GM12878 (cell line): ENCODE results near the gene MBIP. TPM values are rescaled to one million over a fixed set of nuclear protein-coding genes. Genes with fewer than 3 reads are reported as not detected.

ENCODE experiments used
- ATAC-seq: fragments of 200-7000 bp; cut with Tn5 transposase; 3 replicates; pipeline ENCODE4 v1.9.1; 2020; ENCODE audit warnings: mild to moderate bottlenecking, moderate library complexity
- BruUV-seq: library from RNA; stranded (reverse); fragments of 400-500 nt; replicated peaks from 2 replicates; lab custom pipeline; 2021; lab: Mats Ljungman, UMichigan
- CTCF ChIA-PET: fragments of 300-600 bp; sonication (Branson Sonifier 250); formaldehyde crosslinking; extraction: SDS; loops from one replicate; lab custom pipeline; 2021; ENCODE audit warnings: inconsistent platforms; lab: Yijun Ruan, JAX
- POLR2A ChIA-PET: fragments of 350-600 bp; formaldehyde crosslinking; extraction: SDS; loops from one replicate; lab custom pipeline; 2021; ENCODE audit warnings: inconsistent platforms; lab: Charles Lee
- RAD21 ChIA-PET: fragments of 300-600 bp; sonication (Branson Sonifier 250); formaldehyde crosslinking; loops from one replicate; lab custom pipeline; 2023; ENCODE audit warnings: antibody characterized with exemption; ENCODE audit not compliant: unreplicated experiment; lab: Charles Lee
- SMC1A ChIA-PET: fragments of 300-600 bp; sonication (Branson Sonifier 250); formaldehyde crosslinking; loops from one replicate; lab custom pipeline; 2023; ENCODE audit not compliant: unreplicated experiment, uncharacterized antibody; lab: Charles Lee
- DNase-seq: peaks from one replicate; pipeline ENCODE4 v3.0.0-alpha.2; 2011; ENCODE audit warnings: low read depth, low spot score
- FAIRE-seq: peaks from 3 replicates; lab custom pipeline; 2011; peaks lifted over from hg19 to GRCh38; lab: Jason Lieb, UNC
- H2AFZ ChIP-seq: 2 replicates; pipeline ENCODE4 v1.6.0; 2011; ENCODE audit warnings: low read depth, low read length, control low read depth; ENCODE audit not compliant: control insufficient read depth
- H3K27ac ChIP-seq: 2 replicates; pipeline ENCODE4 v1.5.1; 2011; ENCODE audit warnings: control low read depth; ENCODE audit not compliant: control insufficient read depth, insufficient read depth
- H3K27me3 ChIP-seq, 2 experiments: replicated peaks in 1 of 2; 2 replicates each; pipeline versions ENCODE4 v1.6.0 to v1.6.1; 2011; ENCODE audit warnings: low read length in 1 of 2; ENCODE audit not compliant: control insufficient read depth in 2 of 2, insufficient read depth in 2 of 2
- H3K36me3 ChIP-seq, 2 experiments: 2 replicates each; pipeline ENCODE4 v1.5.1; 2011; ENCODE audit warnings: low read length in 1 of 2; ENCODE audit not compliant: control insufficient read depth in 2 of 2, insufficient read depth in 2 of 2
- H3K4me1 ChIP-seq: 2 replicates; pipeline ENCODE4 v1.6.1; 2011; ENCODE audit warnings: mild to moderate bottlenecking, low read length, moderate library complexity, mixed read lengths; ENCODE audit not compliant: control insufficient read depth, insufficient read depth
- H3K4me2 ChIP-seq: 2 replicates; pipeline ENCODE4 v1.6.0; 2011; ENCODE audit warnings: control low read depth; ENCODE audit not compliant: control insufficient read depth, insufficient read depth
- H3K4me3 ChIP-seq: fragments of 200-600 bp; sonication (generic); 2 replicates; pipeline ENCODE4 v1.5.1; 2016
- H3K79me2 ChIP-seq: 2 replicates; pipeline ENCODE4 v1.6.0; 2011; ENCODE audit warnings: low read length; ENCODE audit not compliant: control insufficient read depth, insufficient read depth
- H3K9ac ChIP-seq: 2 replicates; pipeline ENCODE4 v1.8.0; 2011; ENCODE audit warnings: low read length, control low read depth, mixed read lengths; ENCODE audit not compliant: control insufficient read depth, insufficient read depth
- H3K9me3 ChIP-seq: replicated peaks from 3 replicates; pipeline ENCODE4 v1.5.1; 2011; ENCODE audit warnings: mild to moderate bottlenecking, low read length; ENCODE audit not compliant: control insufficient read depth, insufficient read depth
- H4K20me1 ChIP-seq: 2 replicates; pipeline ENCODE4 v1.6.0; 2011; ENCODE audit not compliant: control insufficient read depth, insufficient read depth
- ASH2L ChIP-seq: fragments of 300-600, 200-600 bp; sonication (generic); IDR thresholded peaks from 2 replicates; pipeline ENCODE4 v1.6.1; 2017; ENCODE audit warnings: low read depth, mild to moderate bottlenecking, borderline replicate concordance
- BHLHE40 ChIP-seq, 2 experiments: fragments of 450-650 bp in 1 of 2; IDR thresholded peaks; 2 replicates each; pipeline ENCODE4 v1.6.1; 2011 to 2017; ENCODE audit warnings: low read depth in 2 of 2, borderline replicate concordance in 1 of 2, improper control_type of control experiment in 1 of 2, low read length in 1 of 2, mild to moderate bottlenecking in 1 of 2
- BRCA1 ChIP-seq: IDR thresholded peaks from 2 replicates; pipeline ENCODE4 v1.6.1; 2011; ENCODE audit warnings: low read depth, low read length, improper control_type of control experiment
- CEBPB ChIP-seq, 2 experiments: fragments of 150-350 bp in 1 of 2; IDR thresholded peaks; 2 replicates each; pipeline ENCODE4 v1.6.1; 2012 to 2014; ENCODE audit warnings: low read depth in 2 of 2, low read length in 2 of 2, borderline replicate concordance in 1 of 2, inconsistent platforms in 1 of 2
- CHD1 ChIP-seq: IDR thresholded peaks from 2 replicates; pipeline ENCODE4 v1.6.1; 2012; ENCODE audit warnings: low read depth, low read length, improper control_type of control experiment
- CREB1 ChIP-seq: IDR thresholded peaks from 2 replicates; pipeline ENCODE4 v1.6.1; 2012; ENCODE audit warnings: low read depth, mild to moderate bottlenecking, inconsistent platforms
- EZH2 ChIP-seq: IDR thresholded peaks from 2 replicates; pipeline ENCODE4 v1.6.1; 2012; ENCODE audit warnings: low read depth, mild to moderate bottlenecking, control low read depth, inconsistent platforms, low read length, borderline replicate concordance; ENCODE audit not compliant: control insufficient read depth
- FOXM1 ChIP-seq: IDR thresholded peaks from 2 replicates; pipeline ENCODE4 v1.6.1; 2012; ENCODE audit warnings: low read depth, mild to moderate bottlenecking, inconsistent platforms, low read length, moderate library complexity
- JUNB ChIP-seq: IDR thresholded peaks from 2 replicates; pipeline ENCODE4 v1.6.1; 2016; ENCODE audit warnings: antibody characterized with exemption, mild to moderate bottlenecking
- MYC ChIP-seq: IDR thresholded peaks from 2 replicates; pipeline ENCODE4 v1.6.1; 2011; ENCODE audit warnings: mild to moderate bottlenecking, low read length, moderate library complexity, inconsistent platforms; ENCODE audit not compliant: insufficient read depth, insufficient replicate concordance, insufficient read length, severe bottlenecking
- NR2C2 ChIP-seq: IDR thresholded peaks from 2 replicates; pipeline ENCODE4 v1.6.1; 2011; ENCODE audit warnings: borderline replicate concordance, low read depth; ENCODE audit not compliant: control insufficient read depth, insufficient read length
- PAX5 ChIP-seq: IDR thresholded peaks from 2 replicates; pipeline ENCODE4 v1.6.1; 2011; ENCODE audit warnings: low read depth, low read length, borderline replicate concordance
- RBBP5 ChIP-seq: fragments of 200-600 bp; sonication (generic); conservative IDR thresholded peaks from 2 replicates; pipeline ENCODE4 v1.6.1; 2016
- RFX5 ChIP-seq: IDR thresholded peaks from 2 replicates; pipeline ENCODE4 v1.6.1; 2011; ENCODE audit warnings: low read depth, low read length, improper control_type of control experiment
- SRF ChIP-seq, 2 experiments: IDR thresholded peaks; 2 replicates each; pipeline ENCODE4 v1.6.1; 2011; ENCODE audit warnings: low read depth in 2 of 2, low read length in 2 of 2, mild to moderate bottlenecking in 1 of 2, moderate library complexity in 1 of 2
- TCF7 ChIP-seq: IDR thresholded peaks from 2 replicates; pipeline ENCODE4 v1.6.1; 2014; ENCODE audit warnings: antibody characterized with exemption, borderline replicate concordance
- ZNF207 ChIP-seq: fragments of 450-650 bp; IDR thresholded peaks from 2 replicates; pipeline ENCODE4 v1.6.1; 2014; ENCODE audit warnings: antibody characterized with exemption, mild to moderate bottlenecking, borderline replicate concordance
- WGBS: methylation state at CpG from one replicate; pipeline ENCODE4 v1.1.6; 2016; ENCODE audit warnings: low lambda C conversion rate; ENCODE audit not compliant: insufficient replicate concordance, insufficient coverage; ENCODE audit errors: missing lambda C conversion rate; 5-methylcytosine and 5-hydroxymethylcytosine counted together
- in situ Hi-C: fragments of 300-500 bp; cut with MboI; formaldehyde crosslinking; loops from 9 replicates; pipeline ENCODE4 v1.14.3; 2018; ENCODE audit warnings: mixed read lengths
- intact Hi-C: fragments of 100-400 bp; cut with micrococcal nuclease; formaldehyde crosslinking; loops from one replicate; pipeline ENCODE4 v1.14.2; 2022; ENCODE audit not compliant: unreplicated experiment
- polyA plus RNA-seq, 11 experiments: library from polyadenylated mRNA; depleted of rRNA in 4 of 11; unstranded in 6 of 11; stranded (reverse) in 5 of 11; fragments of >200 nt; fragmentation: Nextera tagmentation in 4 of 11; fragmentation: Illumina TruSeq in 1 of 11; extraction: Ambion mirVana in 4 of 11; extraction: Trizol in 1 of 11; gene quantifications; 1 replicate in 1 of 11; 2 replicates in 10 of 11; pipeline versions ENCODE4 v1.2.1 to v1.2.3, GENCODE V29; 2011 to 2016; ENCODE audit warnings: inconsistent platforms in 2 of 11, missing spikeins in 2 of 11, low read depth in 1 of 11
- total RNA-seq, 4 experiments: library from RNA; depleted of rRNA in 3 of 4; stranded (reverse); fragments of >200 nt in 3 of 4; fragmentation: Illumina TruSeq in 1 of 4; extraction: Trizol in 1 of 4; gene quantifications; 2 replicates each; pipeline versions ENCODE4 v1.2.1 to v1.2.3, GENCODE V29; 2013 to 2021
- TF ChIP-seq, protein P1 (sequence below): fragments of 450-650 bp; IDR thresholded peaks from 2 replicates; pipeline ENCODE4 v1.6.1; 2017; ENCODE audit warnings: low read depth, mild to moderate bottlenecking, moderate library complexity
- TF ChIP-seq, protein P2 (sequence below): fragments of 450-650 bp; IDR thresholded peaks from 2 replicates; pipeline ENCODE4 v1.6.1; 2016; ENCODE audit warnings: mild to moderate bottlenecking

The MBIP gene
- total and polyA plus RNA-seq, 10 of the 15 experiments (the other 5 are each of a cell fraction or from before 2014, with no cell fraction given): 9.0 to 43.5 (median 32.1) TPM

DNA sequence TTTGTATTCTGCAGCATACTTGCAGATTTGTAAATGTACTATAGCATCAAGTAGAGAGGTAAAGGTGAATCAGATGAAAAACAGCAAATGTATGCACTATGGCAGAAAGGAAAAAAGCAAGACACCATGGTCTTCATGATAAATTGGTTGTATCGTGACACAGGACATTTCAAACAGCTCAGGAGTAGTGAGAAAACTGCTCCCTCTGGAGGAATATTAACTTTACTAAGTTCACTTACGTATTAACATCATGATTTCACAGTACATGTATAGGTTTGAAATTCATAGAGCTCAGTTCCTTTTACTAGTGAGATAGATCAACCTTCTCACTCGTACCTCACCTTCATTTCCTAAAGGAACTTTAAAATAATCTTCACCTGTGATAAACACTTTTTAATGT lies 6.5 kb downstream of the MBIP start (continued):
- no peak for TF ChIP-seq TCF7

DNA sequence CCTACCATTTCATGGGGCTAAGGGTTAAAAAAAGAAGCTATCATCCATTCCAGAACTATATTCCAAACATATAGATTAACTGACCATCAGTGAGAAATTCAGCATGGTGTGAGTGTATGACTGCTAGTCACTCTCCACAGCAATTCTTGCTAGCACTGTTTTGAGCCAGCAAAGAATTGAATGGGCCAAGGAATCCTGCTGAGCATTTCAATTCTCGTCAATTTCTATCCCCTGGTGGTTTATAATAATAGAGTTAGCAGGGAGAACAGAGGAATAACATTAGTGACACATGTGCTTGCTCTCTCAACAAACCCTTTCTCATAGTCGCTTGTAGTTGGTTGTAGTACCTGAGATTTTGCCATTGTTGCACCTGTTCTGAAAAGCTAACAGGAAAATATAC lies 7.2 kb downstream of the MBIP start:
- Histone ChIP-seq H3K27ac (no peak overlapping the region), H3K4me2 (no peak overlapping the region), H3K9ac (no peak overlapping the region), H3K27me3 (no peaks in the 10 kb centered on the region), H3K4me1 (no peaks in the 10 kb centered on the region), H2AFZ (no peak overlapping the region), H3K36me3 (peaks cover 0 to 29% of the 10 kb centered on the region in 2 experiments; a peak in 2 of 4 replicates), H4K20me1 (no peaks in the 10 kb centered on the region), H3K9me3 (no peaks in the 10 kb centered on the region), H3K79me2 (peaks cover 28% of the 10 kb centered on the region), H3K4me3 (no peak overlapping the region)
- SMC1A ChIA-PET: no interaction called here
- BruUV-seq: no TSS peak
- no peak for TF ChIP-seq RBBP5
- no peak for TF ChIP-seq PAX5
- TF ChIP-seq FOXM1: no peak
- no peak for TF ChIP-seq SRF (IDR thresholded peaks at IDR 0.05; ENCODE audit: low read depth in 2 of 2, low read length in 2 of 2)
- no peak for TF ChIP-seq JUNB
- TF ChIP-seq, protein P1, sequence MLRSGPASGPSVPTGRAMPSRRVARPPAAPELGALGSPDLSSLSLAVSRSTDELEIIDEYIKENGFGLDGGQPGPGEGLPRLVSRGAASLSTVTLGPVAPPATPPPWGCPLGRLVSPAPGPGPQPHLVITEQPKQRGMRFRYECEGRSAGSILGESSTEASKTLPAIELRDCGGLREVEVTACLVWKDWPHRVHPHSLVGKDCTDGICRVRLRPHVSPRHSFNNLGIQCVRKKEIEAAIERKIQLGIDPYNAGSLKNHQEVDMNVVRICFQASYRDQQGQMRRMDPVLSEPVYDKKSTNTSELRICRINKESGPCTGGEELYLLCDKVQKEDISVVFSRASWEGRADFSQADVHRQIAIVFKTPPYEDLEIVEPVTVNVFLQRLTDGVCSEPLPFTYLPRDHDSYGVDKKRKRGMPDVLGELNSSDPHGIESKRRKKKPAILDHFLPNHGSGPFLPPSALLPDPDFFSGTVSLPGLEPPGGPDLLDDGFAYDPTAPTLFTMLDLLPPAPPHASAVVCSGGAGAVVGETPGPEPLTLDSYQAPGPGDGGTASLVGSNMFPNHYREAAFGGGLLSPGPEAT: no peak
- no peak for TF ChIP-seq CREB1
- TF ChIP-seq EZH2: no peak
- no peak for TF ChIP-seq MYC
- no peak for TF ChIP-seq BHLHE40 (IDR thresholded peaks at IDR 0.05; ENCODE audit: borderline replicate concordance in 1 of 2, low read depth in 2 of 2, low read length in 1 of 2)
- TF ChIP-seq RFX5: no peak
- no peak for TF ChIP-seq NR2C2
- no peak for TF ChIP-seq ASH2L
- TF ChIP-seq CHD1: no peak
- TF ChIP-seq BRCA1: no peak
- TF ChIP-seq, protein P2, sequence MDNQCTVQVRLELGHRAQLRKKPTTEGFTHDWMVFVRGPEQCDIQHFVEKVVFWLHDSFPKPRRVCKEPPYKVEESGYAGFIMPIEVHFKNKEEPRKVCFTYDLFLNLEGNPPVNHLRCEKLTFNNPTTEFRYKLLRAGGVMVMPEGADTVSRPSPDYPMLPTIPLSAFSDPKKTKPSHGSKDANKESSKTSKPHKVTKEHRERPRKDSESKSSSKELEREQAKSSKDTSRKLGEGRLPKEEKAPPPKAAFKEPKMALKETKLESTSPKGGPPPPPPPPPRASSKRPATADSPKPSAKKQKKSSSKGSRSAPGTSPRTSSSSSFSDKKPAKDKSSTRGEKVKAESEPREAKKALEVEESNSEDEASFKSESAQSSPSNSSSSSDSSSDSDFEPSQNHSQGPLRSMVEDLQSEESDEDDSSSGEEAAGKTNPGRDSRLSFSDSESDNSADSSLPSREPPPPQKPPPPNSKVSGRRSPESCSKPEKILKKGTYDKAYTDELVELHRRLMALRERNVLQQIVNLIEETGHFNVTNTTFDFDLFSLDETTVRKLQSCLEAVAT: no peak
- no peak for TF ChIP-seq CEBPB (IDR thresholded peaks at IDR 0.05; ENCODE audit: borderline replicate concordance in 1 of 2, low read depth in 2 of 2, low read length in 2 of 2)
- TF ChIP-seq ZNF207: no peak
- POLR2A ChIA-PET: no interaction called here
- intact Hi-C loops (no loop called here), in situ Hi-C loops (no loop called here)
- DNase-seq (no peak), ATAC-seq (no peak), FAIRE-seq (no peak)
- 100% methylated on average over 2 of the region's 2 CpGs for WGBS
- CTCF ChIA-PET: interaction anchor here (1.4 kb wide), 1 partner anchor 496 kb away, joined by 3 read pairs; no protein-coding TSS in a partner anchor
- RAD21 ChIA-PET: interaction anchor here (0.7 kb wide), 1 partner anchor 513 kb away, joined by 3 read pairs; no protein-coding TSS in a partner anchor
